ENCODE results near the gene ARL9. TPM values are rescaled to one million over a fixed set of nuclear protein-coding genes. Genes with fewer than 3 reads are reported as not detected.

The ARL9 gene
- total RNA-seq, 1 donor from 2014 or later: not detected

DNA sequence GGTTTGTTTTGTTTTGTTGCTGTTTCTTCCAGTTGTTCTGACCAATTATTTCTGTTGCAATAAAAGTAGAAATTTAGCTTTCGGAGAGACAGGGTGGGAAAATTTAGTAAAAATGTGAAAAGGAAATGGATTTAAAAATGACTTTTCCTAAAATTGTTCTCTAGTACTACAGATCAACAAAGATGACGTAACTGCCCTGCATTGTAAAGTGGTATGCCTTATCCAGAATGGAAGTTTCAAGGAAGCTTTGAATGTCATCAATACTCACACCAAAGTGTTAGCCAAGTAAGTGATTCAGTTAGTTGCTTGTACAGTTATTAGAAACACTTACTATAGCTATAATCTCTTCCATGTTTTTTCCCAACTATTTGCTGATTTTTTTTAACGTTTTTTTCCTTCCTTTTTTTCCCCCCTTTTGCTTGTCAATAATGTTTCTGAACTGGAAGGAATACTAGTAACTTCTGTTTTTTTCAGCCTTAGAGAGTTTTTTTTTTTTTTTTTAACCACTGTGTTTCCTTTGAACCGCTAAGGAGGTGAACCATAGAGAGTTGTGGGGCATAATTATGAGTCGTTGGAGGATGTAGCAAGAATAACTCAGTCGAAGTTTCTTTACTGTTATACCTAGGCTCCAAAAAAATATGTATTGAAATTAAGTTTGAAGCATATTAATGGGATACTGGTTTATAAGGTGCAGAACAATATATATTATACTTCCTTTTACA, 35.9 kb upstream of the ARL9 start:
- DNase-seq (no peak), ATAC-seq (no peak)
- H3K4me3 ChIP-seq: no peak overlapping the region
- peaks cover 44% of the 10 kb centered on the region for H3K36me3 ChIP-seq
- H3K9me3 ChIP-seq: no peaks in the 10 kb centered on the region
- no peaks in the 10 kb centered on the region for H3K27me3 ChIP-seq
- TF ChIP-seq CTCF (IDR thresholded peaks at IDR 0.05): no peak
- peaks cover 22% of the 10 kb centered on the region for H3K4me1 ChIP-seq
- intact Hi-C loops (cut with DNase I): no loop called here
- no peak overlapping the region for H3K27ac ChIP-seq

GRCh38 chr4:56475917-56476316, 29.7 kb upstream of the ARL9 start:
- no peak overlapping the region for H3K27ac ChIP-seq
- no peak overlapping the region for H3K4me3 ChIP-seq
- DNase-seq (no peak), ATAC-seq (no peak)
- no peaks in the 10 kb centered on the region for H3K9me3 ChIP-seq
- H3K4me1 ChIP-seq: no peaks in the 10 kb centered on the region
- H3K36me3 ChIP-seq: peaks cover 100% of the 10 kb centered on the region
- TF ChIP-seq CTCF (IDR thresholded peaks at IDR 0.05): no peak
- intact Hi-C loops (cut with DNase I): no loop called here
- H3K27me3 ChIP-seq: no peaks in the 10 kb centered on the region

GRCh38 chr4:56477192-56477702, 28.3 kb upstream of the ARL9 start:
- TF ChIP-seq CTCF (IDR thresholded peaks at IDR 0.05): no peak
- no peak overlapping the region for H3K4me3 ChIP-seq
- no peaks in the 10 kb centered on the region for H3K4me1 ChIP-seq
- ATAC-seq (no peak), DNase-seq (no peak)
- no peaks in the 10 kb centered on the region for H3K27me3 ChIP-seq
- no peak overlapping the region for H3K27ac ChIP-seq
- H3K9me3 ChIP-seq: no peaks in the 10 kb centered on the region
- H3K36me3 ChIP-seq: peaks cover 98% of the 10 kb centered on the region
- intact Hi-C loops (cut with DNase I): no loop called here

DNA sequence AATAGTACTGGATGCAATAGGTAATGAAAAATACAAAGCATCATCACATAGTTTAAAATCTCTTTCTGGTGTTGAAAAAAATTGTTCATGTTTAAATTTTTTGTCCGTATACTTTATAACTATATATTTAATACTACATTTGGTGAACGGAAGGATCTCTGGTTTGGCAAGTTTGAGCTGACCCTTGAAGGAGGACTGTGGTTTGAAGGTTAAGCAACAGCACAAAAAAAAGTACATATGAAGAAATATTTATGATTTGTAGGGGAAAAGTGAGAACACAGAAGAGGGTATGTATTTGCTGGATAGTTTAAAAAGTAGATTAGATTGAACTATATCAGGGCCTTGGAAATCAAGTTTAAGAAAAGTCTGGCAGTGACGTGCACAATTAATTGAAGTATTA, 24.9 kb upstream of the ARL9 start:
- Histone ChIP-seq H3K4me1 (no peaks in the 10 kb centered on the region), H3K27ac (no peak overlapping the region), H3K4me3 (no peak overlapping the region), H3K27me3 (no peaks in the 10 kb centered on the region), H3K36me3 (peaks cover 98% of the 10 kb centered on the region), H3K9me3 (no peaks in the 10 kb centered on the region)
- no peak for TF ChIP-seq CTCF (IDR thresholded peaks at IDR 0.05)
- ATAC-seq (no peak), DNase-seq (no peak)
- intact Hi-C loops (cut with DNase I): no loop called here

GRCh38 chr4:56496241-56496640, 9.3 kb upstream of the ARL9 start:
- Histone ChIP-seq H3K27me3 (no peaks in the 10 kb centered on the region), H3K36me3 (peaks cover 98% of the 10 kb centered on the region), H3K4me3 (no peak overlapping the region), H3K4me1 (no peaks in the 10 kb centered on the region), H3K9me3 (no peaks in the 10 kb centered on the region), H3K27ac (no peak overlapping the region)
- TF ChIP-seq CTCF (IDR thresholded peaks at IDR 0.05): no peak
- DNase-seq: no peak
- ATAC-seq: no peak
- intact Hi-C loops (cut with DNase I): no loop called here
